ENCODE results near the gene FAM169A.

Gene FAM169A

GRCh38 chr5:74851684-74852353 is 14.4 kb downstream of the FAM169A start:
- peaks cover 12% of the 10 kb centered on the region for H3K4me1 ChIP-seq (ENCODE audit: low read length)
- no peaks in the 10 kb centered on the region for H3K79me2 ChIP-seq (ENCODE audit: low read length)
- H3K4me3 ChIP-seq (ENCODE audit: low read length) = peak overlapping the region; percentile 51
- H2AFZ ChIP-seq (ENCODE audit: low read length) = peak overlapping the region; percentile 90
- no peak for TF ChIP-seq CTCF (IDR thresholded peaks at IDR 0.05; ENCODE audit: low read length)
- TF ChIP-seq EZH2phosphoT487 (IDR thresholded peaks at IDR 0.05; ENCODE audit: low read length) = no peak
- TF ChIP-seq EZH2 (optimal IDR thresholded peaks at IDR 0.05; ENCODE audit: low read depth, low read length) = no peak
- H3K9me3 ChIP-seq (replicated peaks; ENCODE audit: insufficient read depth, low read length) = no peaks in the 10 kb centered on the region
- DNase-seq = peak; percentile 69
- peak overlapping the region; percentile 52; the same call in 1 of the 2 replicates for H3K27ac ChIP-seq (ENCODE audit: low read length)
- no peaks in the 10 kb centered on the region for H3K9me2 ChIP-seq (replicated peaks; ENCODE audit: insufficient read depth, low read length)
- no peaks in the 10 kb centered on the region for H4K20me1 ChIP-seq (ENCODE audit: insufficient read depth, low read length)
- H3K9ac ChIP-seq (ENCODE audit: low read length) = peak overlapping the region; percentile 45
- no peaks in the 10 kb centered on the region for H3K27me3 ChIP-seq (replicated peaks; ENCODE audit: insufficient read depth, low read length)
- no peaks in the 10 kb centered on the region for H3K36me3 ChIP-seq (replicated peaks; ENCODE audit: insufficient read depth, low read length)
- H3F3A ChIP-seq (ENCODE audit: insufficient read depth, low read length) = no peaks in the 10 kb centered on the region
- H3K4me2 ChIP-seq (ENCODE audit: low read depth, low read length) = peak overlapping the region; percentile 80

GRCh38 chr5:74850789-74851425 is 15.3 kb downstream of the FAM169A start:
- Histone ChIP-seq H3K9me2 (replicated peaks; ENCODE audit: insufficient read depth, low read length) (no peaks in the 10 kb centered on the region), H3K27me3 (replicated peaks; ENCODE audit: insufficient read depth, low read length) (no peaks in the 10 kb centered on the region), H3K9ac (ENCODE audit: low read length) (no peak overlapping the region), H3K4me1 (ENCODE audit: low read length) (peaks cover 12% of the 10 kb centered on the region), H3K4me2 (ENCODE audit: low read depth, low read length) (peak overlapping the region; percentile 80), H3K9me3 (replicated peaks; ENCODE audit: insufficient read depth, low read length) (no peaks in the 10 kb centered on the region), H3K79me2 (ENCODE audit: low read length) (no peaks in the 10 kb centered on the region), H3K27ac (ENCODE audit: low read length) (no peak overlapping the region), H4K20me1 (ENCODE audit: insufficient read depth, low read length) (no peaks in the 10 kb centered on the region), H2AFZ (ENCODE audit: low read length) (peak overlapping the region; percentile 90), H3K4me3 (ENCODE audit: low read length) (no peak overlapping the region), H3F3A (ENCODE audit: insufficient read depth, low read length) (no peaks in the 10 kb centered on the region), H3K36me3 (replicated peaks; ENCODE audit: insufficient read depth, low read length) (no peaks in the 10 kb centered on the region)
- no peak for DNase-seq
- TF ChIP-seq EZH2 (optimal IDR thresholded peaks at IDR 0.05; ENCODE audit: low read depth, low read length) (no peak), CTCF (IDR thresholded peaks at IDR 0.05; ENCODE audit: low read length) (no peak), EZH2phosphoT487 (IDR thresholded peaks at IDR 0.05; ENCODE audit: low read length) (no peak)

GRCh38 chr5:74850030-74850429 is 16.2 kb downstream of the FAM169A start:
- no peak for DNase-seq
- peaks cover 12% of the 10 kb centered on the region for H3K4me1 ChIP-seq (ENCODE audit: low read length)
- no peaks in the 10 kb centered on the region for H3K9me2 ChIP-seq (replicated peaks; ENCODE audit: insufficient read depth, low read length)
- H3K27ac ChIP-seq (ENCODE audit: low read length) = no peak overlapping the region
- H4K20me1 ChIP-seq (ENCODE audit: insufficient read depth, low read length) = no peaks in the 10 kb centered on the region
- no peak overlapping the region for H3K4me3 ChIP-seq (ENCODE audit: low read length)
- H3F3A ChIP-seq (ENCODE audit: insufficient read depth, low read length) = no peaks in the 10 kb centered on the region
- H3K9ac ChIP-seq (ENCODE audit: low read length) = no peak overlapping the region
- TF ChIP-seq CTCF (IDR thresholded peaks at IDR 0.05; ENCODE audit: low read length) (no peak), EZH2phosphoT487 (IDR thresholded peaks at IDR 0.05; ENCODE audit: low read length) (no peak), EZH2 (optimal IDR thresholded peaks at IDR 0.05; ENCODE audit: low read depth, low read length) (no peak)
- no peak overlapping the region for H3K4me2 ChIP-seq (ENCODE audit: low read depth, low read length)
- no peaks in the 10 kb centered on the region for H3K9me3 ChIP-seq (replicated peaks; ENCODE audit: insufficient read depth, low read length)
- H2AFZ ChIP-seq (ENCODE audit: low read length) = no peak overlapping the region
- no peaks in the 10 kb centered on the region for H3K27me3 ChIP-seq (replicated peaks; ENCODE audit: insufficient read depth, low read length)
- H3K79me2 ChIP-seq (ENCODE audit: low read length) = no peaks in the 10 kb centered on the region
- no peaks in the 10 kb centered on the region for H3K36me3 ChIP-seq (replicated peaks; ENCODE audit: insufficient read depth, low read length)
